Gastroesophageal sphincter (tissue), 4 donors: ENCODE data around the gene CAPN5. TPM values are rescaled to one million over a fixed set of nuclear protein-coding genes. Genes with fewer than 3 reads are reported as not detected.
A peak's percentile ranks its signal among the peaks of the same experiment; 100 is the strongest.

Experiments used
- ATAC-seq: fragments of 150-250 bp; one replicate; pipeline ENCODE4 v1.9.1; 2016; ENCODE audit warnings: mild to moderate bottlenecking, moderate library complexity
- H3K27ac ChIP-seq, 4 donors: fragments of 200-600 bp; sonication (generic) in 3 of 4; 1 replicate in 3 of 4; 2 replicates in 1 of 4; pipeline ENCODE4 v1.5.1; 2016 to 2019
- H3K27me3 ChIP-seq: fragments of 200-600 bp; sonication (generic); one replicate; pipeline ENCODE4 v1.5.1; 2019
- H3K36me3 ChIP-seq, 2 donors: fragments of 200-600 bp; sonication (generic); one replicate each; pipeline ENCODE4 v1.5.1; 2019; ENCODE audit warnings: control low read depth in 1 of 2
- H3K4me1 ChIP-seq, 3 donors: fragments of 200-600 bp; sonication (generic); 1 replicate in 2 of 3; 2 replicates in 1 of 3; pipeline ENCODE4 v1.5.1; 2016 to 2019; ENCODE audit warnings: control low read depth in 2 of 3
- H3K4me3 ChIP-seq, 2 donors: fragments of 200-600 bp; sonication (generic); one replicate each; pipeline ENCODE4 v1.5.1; 2019; ENCODE audit warnings: mild to moderate bottlenecking in 1 of 2, moderate library complexity in 1 of 2
- H3K9me3 ChIP-seq, 3 donors: fragments of 200-600 bp; sonication (generic); one replicate each; pipeline ENCODE4 v1.5.1; 2017 to 2019; ENCODE audit warnings: control low read depth in 2 of 3
- CTCF ChIP-seq, 4 experiments: fragments of 200-600 bp in 2 of 4; fragments of 450-650 bp in 2 of 4; sonication (generic) in 1 of 4; IDR thresholded peaks; one replicate each; pipeline ENCODE4 v1.5.1; 2017 to 2019; ENCODE audit warnings: antibody characterized with exemption in 4 of 4, mild to moderate bottlenecking in 2 of 4, moderate library complexity in 2 of 4
- EP300 ChIP-seq: sonication (generic); formaldehyde crosslinking; IDR thresholded peaks from one replicate; pipeline ENCODE4 v1.6.1; 2017; ENCODE audit warnings: antibody characterized with exemption, mild to moderate bottlenecking
- POLR2A ChIP-seq, 2 donors: fragments of 450-650 bp; IDR thresholded peaks; one replicate each; pipeline ENCODE4 v1.6.1; 2017; ENCODE audit warnings: antibody characterized with exemption in 2 of 2, mild to moderate bottlenecking in 2 of 2, moderate library complexity in 1 of 2
- POLR2AphosphoS5 ChIP-seq: sonication (generic); formaldehyde crosslinking; IDR thresholded peaks from one replicate; pipeline ENCODE4 v1.6.1; 2017; ENCODE audit warnings: antibody characterized with exemption
- WGBS, 2 donors: methylation state at CpG; one replicate each; pipeline ENCODE4 v1.1.5; 2018; ENCODE audit warnings: low coverage in 1 of 2; 5-methylcytosine and 5-hydroxymethylcytosine counted together
- total RNA-seq, 4 donors: library from RNA; depleted of rRNA; stranded (reverse); fragments of >200 nt; gene quantifications; one replicate each; pipeline ENCODE4 v1.1.0, GENCODE V29; 2016

Gene CAPN5
- total RNA-seq, 4 donors from 2014 or later, result 4.1 to 9.4 (median 7.7) TPM

GRCh38 chr11:77091146-77091940, 24.6 kb downstream of the CAPN5 start:
- TF ChIP-seq EP300 (no peak), CTCF (IDR thresholded peaks at IDR 0.05) (peak in 3 of 4 experiments; percentile 95 to 96 (median 96))
- Histone ChIP-seq H3K27me3 (no peaks in the 10 kb centered on the region), H3K27ac (no peak overlapping the region), H3K9me3 (no peaks in the 10 kb centered on the region), H3K4me1 (peaks cover 0 to 50% (median 0%) of the 10 kb centered on the region in 3 donors), H3K4me3 (no peak overlapping the region), H3K36me3 (peaks cover 0 to 12% of the 10 kb centered on the region in 2 donors)
- peak; percentile 76 for ATAC-seq
- WGBS, 2 donors, result 60% methylated on average over 1 of the region's 9 CpGs; no CpG with 5 or more reads in 1 of the 2 donors

GRCh38 chr11:77092382-77092781, 25.6 kb downstream of the CAPN5 start:
- ATAC-seq, result no peak
- no peaks in the 10 kb centered on the region for H3K27me3 ChIP-seq
- H3K27ac ChIP-seq, result no peak overlapping the region
- H3K4me3 ChIP-seq, result no peak overlapping the region
- no peaks in the 10 kb centered on the region for H3K9me3 ChIP-seq
- TF ChIP-seq POLR2AphosphoS5 (no peak), POLR2A (IDR thresholded peaks at IDR 0.05) (no peak), CTCF (IDR thresholded peaks at IDR 0.05) (no peak)
- WGBS, 2 donors, result 70 to 100% methylated on average over 1 to 2 of the region's 7 CpGs
- H3K36me3 ChIP-seq, result peaks cover 0 to 12% of the 10 kb centered on the region in 2 donors
- H3K4me1 ChIP-seq, result peaks cover 0 to 43% (median 0%) of the 10 kb centered on the region in 3 donors

DNA sequence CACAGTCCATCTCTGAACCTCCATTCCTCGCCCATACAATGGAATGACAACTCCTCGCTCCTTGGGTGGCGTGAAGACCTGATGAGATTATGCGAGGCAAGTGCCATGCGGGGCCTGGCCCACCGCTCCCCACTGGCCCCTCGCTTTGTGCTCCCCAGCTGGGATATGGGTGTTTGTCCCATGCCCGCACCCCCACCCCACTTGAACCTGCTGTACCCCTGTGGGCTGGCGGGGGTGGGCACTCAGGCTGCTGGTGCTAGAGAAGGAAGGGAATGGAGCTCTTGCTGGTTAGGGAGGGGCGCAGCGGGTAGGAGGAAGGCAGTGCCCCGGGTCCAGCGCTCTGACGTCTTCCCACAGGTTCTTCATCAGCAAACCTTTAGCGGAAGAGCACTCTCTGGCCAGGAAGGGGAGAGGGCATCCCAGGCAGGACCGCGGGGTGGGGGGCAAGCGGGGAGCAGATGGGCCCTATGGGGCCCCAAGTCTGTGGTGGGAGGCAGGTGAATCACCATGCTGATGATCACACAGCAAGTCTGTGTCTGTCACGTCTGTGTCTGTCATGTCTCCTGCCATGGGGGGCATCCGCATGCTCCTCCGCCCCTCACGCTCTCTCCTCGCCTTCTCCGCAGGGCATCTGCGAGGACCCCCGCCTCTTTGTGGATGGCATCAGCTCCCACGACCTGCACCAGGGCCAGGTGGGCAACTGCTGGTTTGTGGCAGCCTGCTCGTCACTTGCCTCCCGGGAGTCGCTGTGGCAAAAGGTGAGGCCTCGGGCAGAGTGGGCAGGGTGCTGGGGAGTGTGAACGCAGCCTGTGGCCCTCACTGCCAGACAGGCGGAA, 26.5 kb downstream of the CAPN5 start:
- no peak overlapping the region for H3K27ac ChIP-seq
- H3K27me3 ChIP-seq, result no peaks in the 10 kb centered on the region
- 74 to 79% methylated on average over 6 to 8 of the region's 33 CpGs for WGBS, 2 donors
- H3K9me3 ChIP-seq, result no peaks in the 10 kb centered on the region
- no peak for ATAC-seq
- H3K36me3 ChIP-seq, result peaks cover 0 to 12% of the 10 kb centered on the region in 2 donors
- no peak overlapping the region for H3K4me3 ChIP-seq
- TF ChIP-seq EP300, result no peak
- TF ChIP-seq POLR2A (IDR thresholded peaks at IDR 0.05), result no peak
- no peak for TF ChIP-seq POLR2AphosphoS5
- H3K4me1 ChIP-seq, result peaks cover 0 to 43% (median 0%) of the 10 kb centered on the region in 3 donors

- no peaks in the 10 kb centered on the region for H3K9me3 ChIP-seq
- 61% methylated on average over 5 of the region's 6 CpGs; no CpG with 5 or more reads in 1 of the 2 donors for WGBS, 2 donors
- H3K4me1 ChIP-seq, result peaks cover 0 to 43% (median 0%) of the 10 kb centered on the region in 3 donors
- peaks cover 0 to 12% of the 10 kb centered on the region in 2 donors for H3K36me3 ChIP-seq
- no peak overlapping the region for H3K27ac ChIP-seq
- no peak for ATAC-seq
- H3K27me3 ChIP-seq, result no peaks in the 10 kb centered on the region
- TF ChIP-seq EP300 (no peak), POLR2A (IDR thresholded peaks at IDR 0.05) (no peak), POLR2AphosphoS5 (no peak), CTCF (IDR thresholded peaks at IDR 0.05) (no peak)
- H3K4me3 ChIP-seq, result no peak overlapping the region
Measured at GRCh38 chr11:77093987-77094840, 27.4 kb downstream of the CAPN5 start.
